ENCODE results near the gene MAP3K3.
"Not testable (repeated sequence)": the region's sequence is repeated elsewhere in the genome, so short reads cannot be mapped to it uniquely, and the experiment has no call there.

The MAP3K3 gene

GRCh38 chr17:63709110-63709509 is 86.9 kb downstream of the MAP3K3 start:
- TF ChIP-seq BHLHE40 (IDR thresholded peaks at IDR 0.05; ENCODE audit: borderline replicate concordance) (no peak), FOXM1 (IDR thresholded peaks at IDR 0.05; ENCODE audit: borderline replicate concordance) (no peak)
- no peak for DNase-seq (ENCODE audit: extremely low spot score)
- ChIA-PET CTCF (interaction anchor here (1.5 kb wide), 1 partner anchor 13 kb away, joined by 3 read pairs; no protein-coding TSS in a partner anchor), POLR2A (interaction anchor here (1.0 to 1.5 kb wide), 2 partner anchors 65 to 87 kb away, joined by 3 read pairs; partner anchors contain the start of genes CCDC47, DDX42 and MAP3K3)

- DNase-seq (ENCODE audit: extremely low spot score), result no peak
- ChIA-PET POLR2A (interaction anchor here (1.3 to 1.9 kb wide), 2 partner anchors 9 to 27 kb away, joined by 4 to 6 read pairs; no protein-coding TSS in a partner anchor), CTCF (interaction anchor here (1.5 kb wide), 1 partner anchor 120 kb away, joined by 4 read pairs; no protein-coding TSS in a partner anchor)
- no peak for TF ChIP-seq ZNF384 (IDR thresholded peaks at IDR 0.05)
- no peak for TF ChIP-seq TARDBP (IDR thresholded peaks at IDR 0.05)
- TF ChIP-seq ARNT (IDR thresholded peaks at IDR 0.05), result no peak
- TF ChIP-seq FOXA1 (IDR thresholded peaks at IDR 0.05), result no peak
- no peak for TF ChIP-seq BHLHE40 (IDR thresholded peaks at IDR 0.05; ENCODE audit: borderline replicate concordance)
- no peak for TF ChIP-seq FOXM1 (IDR thresholded peaks at IDR 0.05; ENCODE audit: borderline replicate concordance)
- no peak for TF ChIP-seq NFRKB (IDR thresholded peaks at IDR 0.05)
Measured at GRCh38 chr17:63714550-63715277, 92.5 kb downstream of the MAP3K3 start.

GRCh38 chr17:63716426-63716825 is 94.2 kb downstream of the MAP3K3 start:
- TF ChIP-seq FOXK2 (IDR thresholded peaks at IDR 0.05), result no peak
- TF ChIP-seq PKNOX1 (IDR thresholded peaks at IDR 0.05), result no peak
- no peak for TF ChIP-seq SP1 (IDR thresholded peaks at IDR 0.05)
- TF ChIP-seq ARNT (IDR thresholded peaks at IDR 0.05), result no peak
- TF ChIP-seq ZNF384 (IDR thresholded peaks at IDR 0.05), result no peak
- TF ChIP-seq FOXA1 (IDR thresholded peaks at IDR 0.05), result no peak
- TF ChIP-seq SUZ12 (IDR thresholded peaks at IDR 0.05), result no peak
- no peak for TF ChIP-seq FOXM1 (IDR thresholded peaks at IDR 0.05; ENCODE audit: borderline replicate concordance)
- TF ChIP-seq L3MBTL2 (conservative IDR thresholded peaks at IDR 0.05), result no peak
- TF ChIP-seq TARDBP (IDR thresholded peaks at IDR 0.05), result no peak
- no peak for TF ChIP-seq NFRKB (IDR thresholded peaks at IDR 0.05)
- TF ChIP-seq LEF1 (IDR thresholded peaks at IDR 0.05; ENCODE audit: borderline replicate concordance), result no peak
- no peak for TF ChIP-seq HDGF (IDR thresholded peaks at IDR 0.05; ENCODE audit: borderline replicate concordance)
- no peak for TF ChIP-seq BHLHE40 (IDR thresholded peaks at IDR 0.05; ENCODE audit: borderline replicate concordance)
- no peak for TF ChIP-seq CTBP1 (IDR thresholded peaks at IDR 0.05; ENCODE audit: borderline replicate concordance)
- POLR2A ChIA-PET, result interaction anchor here (0.8 to 1.1 kb wide), 2 partner anchors 16 to 26 kb away, joined by 4 read pairs; partner anchors contain the start of gene LIMD2
- no peak for DNase-seq (ENCODE audit: extremely low spot score)
- CTCF ChIA-PET, result no interaction called here

- ChIA-PET POLR2A (no interaction called here), CTCF (no interaction called here)
- no peak for DNase-seq (ENCODE audit: extremely low spot score)
- no peak for TF ChIP-seq SP1 (IDR thresholded peaks at IDR 0.05)
- no peak for TF ChIP-seq ZNF384 (IDR thresholded peaks at IDR 0.05)
- no peak for TF ChIP-seq HDGF (IDR thresholded peaks at IDR 0.05; ENCODE audit: borderline replicate concordance)
Measured at GRCh38 chr17:63718988-63719387, 96.8 kb downstream of the MAP3K3 start.

- POLR2A ChIA-PET; CTCF ChIA-PET; DNase-seq (ENCODE audit: extremely low spot score): not testable (repeated sequence)
Measured at GRCh38 chr17:63720194-63720593, 98.0 kb downstream of the MAP3K3 start.

- DNase-seq (ENCODE audit: extremely low spot score), result no peak
- CTCF ChIA-PET, result interaction anchor here (1.0 kb wide), 1 partner anchor 12 kb away, joined by 3 read pairs; no protein-coding TSS in a partner anchor
- no peak for TF ChIP-seq ZNF384 (IDR thresholded peaks at IDR 0.05)
- TF ChIP-seq CTBP1 (IDR thresholded peaks at IDR 0.05; ENCODE audit: borderline replicate concordance), result no peak
- no peak for TF ChIP-seq BHLHE40 (IDR thresholded peaks at IDR 0.05; ENCODE audit: borderline replicate concordance)
- POLR2A ChIA-PET, result interaction anchor here (1.2 kb wide), 1 partner anchor 20 kb away, joined by 3 read pairs; no protein-coding TSS in a partner anchor
Measured at GRCh38 chr17:63722403-63722802, 100.2 kb downstream of the MAP3K3 start.

GRCh38 chr17:63735691-63736090 is 113.5 kb downstream of the MAP3K3 start:
- POLR2A ChIA-PET, result no interaction called here

More at GRCh38 chr17:63735691-63736090, 113.5 kb downstream of the MAP3K3 start:
- no peak for DNase-seq (ENCODE audit: extremely low spot score)
- CTCF ChIA-PET, result interaction anchor here (1.0 kb wide), 1 partner anchor 130 kb away, joined by 5 read pairs; no protein-coding TSS in a partner anchor
- TF ChIP-seq FOXK2 (IDR thresholded peaks at IDR 0.05), result no peak
- no peak for TF ChIP-seq L3MBTL2 (conservative IDR thresholded peaks at IDR 0.05)
- no peak for TF ChIP-seq TARDBP (IDR thresholded peaks at IDR 0.05)
- no peak for TF ChIP-seq SP1 (IDR thresholded peaks at IDR 0.05)
- TF ChIP-seq SUZ12 (IDR thresholded peaks at IDR 0.05), result no peak
- no peak for TF ChIP-seq PKNOX1 (IDR thresholded peaks at IDR 0.05)
- TF ChIP-seq LEF1 (IDR thresholded peaks at IDR 0.05; ENCODE audit: borderline replicate concordance), result no peak
- no peak for TF ChIP-seq FOXM1 (IDR thresholded peaks at IDR 0.05; ENCODE audit: borderline replicate concordance)
- no peak for TF ChIP-seq HDGF (IDR thresholded peaks at IDR 0.05; ENCODE audit: borderline replicate concordance)
- no peak for TF ChIP-seq FOXA1 (IDR thresholded peaks at IDR 0.05)
- TF ChIP-seq ELF4 (IDR thresholded peaks at IDR 0.05), result no peak
- TF ChIP-seq BHLHE40 (IDR thresholded peaks at IDR 0.05; ENCODE audit: borderline replicate concordance), result no peak
- TF ChIP-seq CTBP1 (IDR thresholded peaks at IDR 0.05; ENCODE audit: borderline replicate concordance), result no peak
- no peak for TF ChIP-seq ARNT (IDR thresholded peaks at IDR 0.05)
- TF ChIP-seq NFRKB (IDR thresholded peaks at IDR 0.05), result no peak
- no peak for TF ChIP-seq ZNF384 (IDR thresholded peaks at IDR 0.05)

All from HEK293T (cell line).